ENCODE data around the gene IL12RB1.

IL12RB1 gene

DNA sequence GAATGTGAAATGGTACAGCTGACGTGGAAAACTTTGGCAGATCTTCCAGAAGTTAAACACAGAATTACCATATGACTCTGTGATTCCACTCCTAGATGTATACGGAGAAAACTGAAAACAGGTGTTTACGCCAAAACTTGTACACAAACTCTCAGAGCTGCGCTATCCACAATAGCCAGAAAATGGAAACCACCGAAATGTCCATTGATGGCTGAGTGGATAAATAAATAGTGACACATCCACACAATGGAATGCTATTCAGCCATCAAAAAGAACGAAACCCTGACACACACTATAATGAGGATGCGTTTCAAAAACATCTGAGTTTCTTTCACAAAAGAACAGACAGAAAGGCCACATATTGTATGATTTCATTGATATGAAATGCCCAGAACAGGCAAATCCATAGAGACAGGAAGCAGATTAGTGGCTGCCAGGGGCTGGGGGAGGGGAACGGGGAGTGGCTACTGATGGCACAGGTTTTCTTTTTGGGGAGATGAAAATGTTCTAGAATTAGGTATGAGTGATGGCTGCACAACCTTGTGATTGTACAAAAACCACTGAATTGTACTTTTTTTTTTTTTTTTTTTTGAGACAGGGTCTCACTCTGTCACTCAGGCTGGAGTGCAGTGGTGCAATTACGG lies 33.0 kb downstream of the IL12RB1 start:
- TF ChIP-seq, protein P1, sequence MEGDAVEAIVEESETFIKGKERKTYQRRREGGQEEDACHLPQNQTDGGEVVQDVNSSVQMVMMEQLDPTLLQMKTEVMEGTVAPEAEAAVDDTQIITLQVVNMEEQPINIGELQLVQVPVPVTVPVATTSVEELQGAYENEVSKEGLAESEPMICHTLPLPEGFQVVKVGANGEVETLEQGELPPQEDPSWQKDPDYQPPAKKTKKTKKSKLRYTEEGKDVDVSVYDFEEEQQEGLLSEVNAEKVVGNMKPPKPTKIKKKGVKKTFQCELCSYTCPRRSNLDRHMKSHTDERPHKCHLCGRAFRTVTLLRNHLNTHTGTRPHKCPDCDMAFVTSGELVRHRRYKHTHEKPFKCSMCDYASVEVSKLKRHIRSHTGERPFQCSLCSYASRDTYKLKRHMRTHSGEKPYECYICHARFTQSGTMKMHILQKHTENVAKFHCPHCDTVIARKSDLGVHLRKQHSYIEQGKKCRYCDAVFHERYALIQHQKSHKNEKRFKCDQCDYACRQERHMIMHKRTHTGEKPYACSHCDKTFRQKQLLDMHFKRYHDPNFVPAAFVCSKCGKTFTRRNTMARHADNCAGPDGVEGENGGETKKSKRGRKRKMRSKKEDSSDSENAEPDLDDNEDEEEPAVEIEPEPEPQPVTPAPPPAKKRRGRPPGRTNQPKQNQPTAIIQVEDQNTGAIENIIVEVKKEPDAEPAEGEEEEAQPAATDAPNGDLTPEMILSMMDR (IDR thresholded peaks at IDR 0.05; ENCODE audit: control insufficient read depth, extremely low read depth, insufficient read depth) = no peak
- DNase-seq (ENCODE audit: low read depth) = no peak
- no peak overlapping the region for H3K4me3 ChIP-seq (ENCODE audit: low read depth, low read length)

DNA sequence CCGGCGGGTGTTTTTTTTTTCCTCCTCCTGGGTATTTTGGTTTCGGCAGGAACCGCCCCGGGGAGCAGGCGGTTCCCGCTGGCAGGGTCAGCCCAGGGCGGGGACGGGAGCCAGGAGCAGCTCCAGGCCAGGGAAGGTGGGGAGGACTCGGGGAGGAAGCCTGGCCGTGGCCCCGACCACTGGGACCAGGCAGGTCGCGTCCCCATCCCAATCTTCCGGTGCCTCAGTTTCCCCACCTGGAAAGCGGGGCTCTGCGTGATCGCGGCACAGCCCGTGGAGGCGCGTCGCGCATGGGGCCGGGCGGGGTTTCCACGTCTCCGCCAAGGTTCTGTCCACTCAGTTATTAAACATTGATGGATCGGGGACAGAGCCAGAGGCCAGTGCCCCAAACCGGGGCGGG lies 34.8 kb downstream of the IL12RB1 start:
- no peak for DNase-seq (ENCODE audit: low read depth)
- H3K4me3 ChIP-seq (ENCODE audit: low read depth, low read length) = no peak overlapping the region

DNA sequence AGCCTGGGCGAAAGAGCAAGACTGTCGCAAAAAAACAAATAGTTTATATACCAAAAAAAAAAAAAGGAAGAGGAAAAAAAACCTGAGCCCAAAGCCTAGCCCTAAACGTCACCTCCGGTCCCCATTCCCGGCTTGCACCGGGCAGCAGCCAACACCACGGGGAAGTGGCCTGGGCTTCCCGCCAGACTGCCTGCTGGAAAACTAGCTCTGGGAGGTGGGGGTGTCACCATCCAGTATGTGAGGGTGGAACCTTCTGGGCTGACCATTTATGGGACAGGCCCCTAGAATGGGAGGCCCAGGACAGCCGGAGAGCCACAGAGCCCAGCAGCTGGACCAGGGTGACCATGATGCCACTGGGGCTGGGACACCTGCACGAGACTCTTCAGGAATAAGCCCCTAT lies 37.3 kb downstream of the IL12RB1 start:
- TF ChIP-seq, protein P1 (IDR thresholded peaks at IDR 0.05; ENCODE audit: control insufficient read depth, extremely low read depth, insufficient read depth) = no peak
- DNase-seq (ENCODE audit: low read depth) = no peak
- no peak overlapping the region for H3K4me3 ChIP-seq (ENCODE audit: low read depth, low read length)

More for the DNA sequence above, 34.8 kb downstream of the IL12RB1 start:
- TF ChIP-seq, protein P1 (IDR thresholded peaks at IDR 0.05; ENCODE audit: control insufficient read depth, extremely low read depth, insufficient read depth) = no peak

DNA sequence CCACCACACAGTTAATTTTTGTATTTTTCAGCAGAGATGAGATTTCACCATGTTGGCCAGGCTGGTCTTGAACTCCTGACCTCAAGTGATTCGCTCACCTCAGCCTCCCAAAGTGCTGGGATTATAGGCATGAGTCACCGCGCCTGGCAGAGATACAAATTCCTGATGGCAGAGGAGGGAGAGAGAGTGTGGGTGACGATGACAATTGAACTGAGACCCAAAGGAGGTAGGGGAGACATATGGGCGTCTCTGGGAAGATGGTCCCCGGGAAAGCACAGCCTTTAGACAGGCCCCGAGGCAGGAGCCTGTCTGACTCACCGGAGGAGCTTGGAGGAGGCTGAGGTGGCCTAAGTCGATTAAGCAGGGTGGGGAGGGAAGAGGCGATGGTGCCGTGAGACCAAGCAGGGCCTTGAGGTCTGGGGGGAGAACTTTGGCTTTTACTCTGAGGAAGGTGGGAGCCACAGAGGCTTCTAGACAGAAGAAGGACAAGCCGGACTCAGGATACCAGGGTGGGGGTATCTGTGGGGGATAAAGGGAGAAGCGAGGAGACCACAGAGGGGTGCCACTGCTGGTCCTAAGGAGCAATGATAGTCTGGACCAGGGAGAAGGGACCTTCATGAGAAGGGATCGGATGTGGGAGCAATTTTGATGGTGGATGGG lies 40.5 kb downstream of the IL12RB1 start:
- TF ChIP-seq, protein P1 (IDR thresholded peaks at IDR 0.05; ENCODE audit: control insufficient read depth, extremely low read depth, insufficient read depth) = no peak
- DNase-seq (ENCODE audit: low read depth) = no peak
- H3K4me3 ChIP-seq (ENCODE audit: low read depth, low read length) = no peak overlapping the region

DNA sequence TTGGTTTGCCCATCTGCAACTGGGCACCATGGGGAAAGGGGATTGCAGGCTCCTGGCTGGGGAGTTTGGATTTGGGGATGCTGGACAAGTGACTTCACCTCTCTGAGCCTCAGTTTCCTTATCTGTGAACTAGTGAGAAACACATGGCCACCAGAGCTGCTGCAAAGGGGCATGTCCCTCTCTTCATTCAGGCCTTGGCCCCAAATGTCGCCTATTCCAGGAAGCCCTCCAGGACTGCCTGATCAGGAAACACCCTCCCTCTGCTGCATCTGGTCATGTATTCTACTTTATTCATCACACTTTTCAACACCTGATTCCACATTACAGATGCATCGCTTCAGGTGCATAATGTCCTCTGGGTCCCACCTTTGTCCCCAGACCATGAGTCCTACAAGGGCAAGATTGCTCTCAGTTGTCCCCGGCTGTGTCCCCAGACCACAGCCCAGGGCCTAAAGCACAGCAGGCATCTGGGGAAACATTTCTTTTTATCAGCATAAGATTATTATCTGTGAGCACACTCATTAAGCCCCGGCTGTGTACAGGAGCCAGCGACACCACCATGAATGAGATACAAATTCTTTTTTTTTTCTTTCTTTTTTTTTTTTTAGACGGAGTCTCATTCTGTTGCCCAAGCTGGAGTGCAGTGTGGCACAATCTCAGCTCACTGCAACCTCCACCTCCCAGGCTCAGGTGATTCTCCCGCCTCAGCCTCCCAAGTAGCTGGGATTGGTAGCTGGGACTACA lies 41.3 kb downstream of the IL12RB1 start:
- H3K4me3 ChIP-seq (ENCODE audit: low read depth, low read length) = peak overlapping the region; percentile 17
- no peak for DNase-seq (ENCODE audit: low read depth)
- TF ChIP-seq, protein P1 (IDR thresholded peaks at IDR 0.05; ENCODE audit: control insufficient read depth, extremely low read depth, insufficient read depth) = no peak

DNA sequence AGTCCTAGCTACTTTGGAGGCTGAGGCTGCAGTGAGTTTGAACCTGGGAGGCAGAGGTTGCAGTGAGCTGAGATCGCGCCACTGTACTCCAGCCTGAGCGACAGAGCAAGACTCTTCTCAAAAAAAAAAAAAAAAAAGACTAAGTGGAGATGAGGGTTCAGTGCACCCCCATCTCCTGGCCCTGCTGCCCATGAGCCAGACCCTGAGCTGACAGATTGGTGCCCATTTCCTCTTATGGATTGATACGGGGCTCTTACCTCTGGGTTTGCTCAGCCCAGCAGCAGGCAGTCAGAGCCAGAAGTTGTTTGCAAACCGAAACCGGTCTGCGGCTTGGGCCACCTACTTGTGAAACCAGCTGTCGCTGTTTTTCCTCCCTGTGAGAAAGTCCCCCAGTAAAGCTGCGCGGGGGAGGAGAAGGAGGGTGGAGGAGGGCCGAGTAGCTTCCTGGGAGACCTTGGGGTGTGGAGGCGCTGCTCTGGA lies 41.9 kb downstream of the IL12RB1 start:
- peak overlapping the region; percentile 17 for H3K4me3 ChIP-seq (ENCODE audit: low read depth, low read length)
- TF ChIP-seq, protein P1 (IDR thresholded peaks at IDR 0.05; ENCODE audit: control insufficient read depth, extremely low read depth, insufficient read depth) = no peak
- DNase-seq (ENCODE audit: low read depth) = no peak
